A549 treated with CORT108297 at 1 μM for 4 hours (cell line): ENCODE results near the gene POGK. TPM values are rescaled to one million over a fixed set of nuclear protein-coding genes. Genes with fewer than 3 reads are reported as not detected.

Source experiments
- total RNA-seq: library from RNA; stranded (reverse); fragments of 200-300 nt; extraction: Qiagen RNA extraction; gene quantifications from 5 replicates; pipeline ENCODE4 v1.2.3, GENCODE V29; 2022

POGK gene, protein sequence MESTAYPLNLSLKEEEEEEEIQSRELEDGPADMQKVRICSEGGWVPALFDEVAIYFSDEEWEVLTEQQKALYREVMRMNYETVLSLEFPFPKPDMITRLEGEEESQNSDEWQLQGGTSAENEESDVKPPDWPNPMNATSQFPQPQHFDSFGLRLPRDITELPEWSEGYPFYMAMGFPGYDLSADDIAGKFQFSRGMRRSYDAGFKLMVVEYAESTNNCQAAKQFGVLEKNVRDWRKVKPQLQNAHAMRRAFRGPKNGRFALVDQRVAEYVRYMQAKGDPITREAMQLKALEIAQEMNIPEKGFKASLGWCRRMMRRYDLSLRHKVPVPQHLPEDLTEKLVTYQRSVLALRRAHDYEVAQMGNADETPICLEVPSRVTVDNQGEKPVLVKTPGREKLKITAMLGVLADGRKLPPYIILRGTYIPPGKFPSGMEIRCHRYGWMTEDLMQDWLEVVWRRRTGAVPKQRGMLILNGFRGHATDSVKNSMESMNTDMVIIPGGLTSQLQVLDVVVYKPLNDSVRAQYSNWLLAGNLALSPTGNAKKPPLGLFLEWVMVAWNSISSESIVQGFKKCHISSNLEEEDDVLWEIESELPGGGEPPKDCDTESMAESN
- 25.8 to 29.8 TPM (median 27.1 TPM) in 5 replicates for total RNA-seq

DNA sequence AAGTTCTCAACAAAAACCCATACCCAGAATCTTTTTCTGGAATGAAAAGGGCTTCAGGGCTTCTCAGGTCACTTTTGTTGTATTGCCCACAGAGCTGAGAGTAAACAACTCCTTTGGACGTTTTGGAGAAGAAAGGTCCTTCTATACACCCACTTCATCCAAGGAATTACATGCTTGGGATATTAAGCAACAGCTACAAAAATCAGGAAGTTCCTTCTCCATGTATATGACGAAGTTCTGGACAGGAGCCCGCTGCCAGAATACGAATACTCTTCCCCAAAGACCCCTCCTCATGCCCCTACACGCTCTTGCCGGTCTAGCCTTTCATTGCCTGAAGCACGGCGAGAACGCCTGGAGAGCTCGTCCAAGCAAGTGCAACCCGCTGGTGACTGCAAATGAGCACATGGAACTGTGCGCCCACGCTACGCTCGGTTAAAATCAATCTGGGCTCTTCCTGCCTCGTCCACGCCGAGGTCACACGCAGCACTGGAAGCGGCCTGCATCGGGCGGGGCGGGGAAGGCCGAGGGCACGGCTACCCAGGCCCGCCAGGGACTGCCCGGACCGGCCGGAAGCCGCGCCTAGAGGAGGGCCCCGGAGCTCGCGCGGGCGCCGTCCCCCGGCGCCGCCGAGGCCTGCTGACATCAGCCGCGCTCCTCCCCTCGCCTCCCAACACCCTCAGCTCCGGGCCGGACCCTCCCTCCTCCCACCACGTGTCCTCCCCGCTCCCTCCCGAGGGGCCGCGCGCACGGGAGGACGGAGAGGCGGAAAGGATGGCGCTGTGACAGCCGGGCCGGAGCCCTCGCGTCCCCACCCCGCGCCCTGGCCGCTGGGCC is at the start of gene POGK:
TSS of gene POGK (plus strand) at position 710 of the 834 bp plus-strand sequence. CDS start 1,482 bp downstream, outside the sequence.

DNA sequence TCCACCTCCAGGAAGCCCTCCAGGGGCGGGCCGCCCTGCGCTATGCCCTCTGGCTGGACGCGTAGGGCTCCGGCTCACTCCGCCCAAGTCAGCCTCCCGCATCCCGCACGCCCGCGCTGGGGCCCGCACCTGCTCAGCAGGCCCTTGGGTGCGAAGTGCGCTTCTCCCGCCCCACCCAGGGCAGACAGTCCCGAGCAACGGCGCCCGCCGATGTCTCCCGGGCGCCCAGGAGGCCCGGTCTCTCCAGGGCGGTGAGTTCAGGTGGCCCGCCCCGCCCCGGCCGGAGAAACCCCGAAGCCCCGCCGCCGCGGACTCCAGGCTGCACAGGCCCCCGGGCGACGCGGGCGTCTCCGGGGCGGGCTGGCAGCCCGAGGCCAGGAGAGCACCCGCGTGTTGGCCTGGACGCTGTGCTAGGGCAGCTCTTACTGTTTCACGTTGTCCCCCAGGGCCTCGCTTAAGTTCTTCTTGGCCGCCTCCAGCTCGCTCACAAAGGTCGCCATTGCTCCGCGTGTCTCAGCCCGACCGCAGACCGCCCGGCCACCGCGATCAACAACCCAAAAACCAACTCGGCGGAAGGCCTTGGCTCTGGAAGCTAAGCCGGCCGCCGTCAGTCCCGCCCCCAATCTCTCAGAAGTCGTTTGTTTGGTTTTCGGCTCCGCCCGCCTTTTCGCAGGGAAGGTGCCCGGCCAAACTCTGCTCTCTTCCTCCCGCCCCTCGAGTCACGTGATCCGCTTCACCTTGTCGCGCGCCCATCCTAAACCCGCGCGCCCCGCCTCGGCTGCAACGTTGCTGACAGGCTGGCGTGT is 36.7 kb downstream of the POGK start, which contains the start of gene TADA1:
TSS of gene TADA1 (minus strand) at position 531 of the 806 bp plus-strand sequence. CDS start at position 500, 31 bp downstream.

Other genes with a start within 250 kb of the POGK start
- gene TADA1, start 36.8 kb downstream of the POGK start, total RNA-seq = 10.7 to 13.8 TPM (median 12.9 TPM) in 5 replicates
- gene ILDR2, start 136.1 kb downstream of the POGK start, total RNA-seq = 0.02 to 0.12 TPM (median 0.05 TPM) in 4 of 5 replicates, not detected in the other
- not detected in 5 replicates for gene MAEL, start 149.8 kb downstream of the POGK start, total RNA-seq